Activated gamma-delta T cell (primary cell): ENCODE results near the gene ANKRD11.

Experiments
- DNase-seq: peaks from one replicate; lab custom pipeline; 2025; lab: John Stamatoyannopoulos, UW

The ANKRD11 gene

GRCh38 chr16:89297156-89297874 is 193.0 kb downstream of the ANKRD11 start:
- DNase-seq = no peak

GRCh38 chr16:89295915-89296314 is 194.4 kb downstream of the ANKRD11 start:
- DNase-seq = no peak

- no peak for DNase-seq
Measured at GRCh38 chr16:89295071-89295900, 195.1 kb downstream of the ANKRD11 start.

- DNase-seq = no peak
Measured at GRCh38 chr16:89294486-89294885, 195.9 kb downstream of the ANKRD11 start.

GRCh38 chr16:89293276-89294143 is 196.9 kb downstream of the ANKRD11 start:
- DNase-seq = no peak

GRCh38 chr16:89292443-89293078 is 197.8 kb downstream of the ANKRD11 start:
- no peak for DNase-seq

GRCh38 chr16:89291776-89292175 is 198.6 kb downstream of the ANKRD11 start:
- DNase-seq = no peak

- no peak for DNase-seq
Measured at GRCh38 chr16:89291363-89291762, 199.0 kb downstream of the ANKRD11 start.

GRCh38 chr16:89290887-89291286 is 199.5 kb downstream of the ANKRD11 start:
- DNase-seq = no peak

- DNase-seq = no peak
Measured at GRCh38 chr16:89290472-89290871, 199.9 kb downstream of the ANKRD11 start.

GRCh38 chr16:89289428-89290395 is 200.6 kb downstream of the ANKRD11 start:
- DNase-seq = peak; percentile 26

- no peak for DNase-seq
Measured at GRCh38 chr16:89288966-89289365, 201.4 kb downstream of the ANKRD11 start.

GRCh38 chr16:89288577-89288844 is 201.8 kb downstream of the ANKRD11 start:
- DNase-seq = no peak

- no peak for DNase-seq
Measured at GRCh38 chr16:89287777-89288576, 202.4 kb downstream of the ANKRD11 start.

GRCh38 chr16:89286096-89286495 is 204.3 kb downstream of the ANKRD11 start:
- no peak for DNase-seq

- DNase-seq = no peak
Measured at GRCh38 chr16:89285381-89285780, 205.0 kb downstream of the ANKRD11 start.

- DNase-seq = no peak
Measured at GRCh38 chr16:89283449-89283848, 206.9 kb downstream of the ANKRD11 start.

GRCh38 chr16:89282523-89282922 is 207.8 kb downstream of the ANKRD11 start:
- no peak for DNase-seq

GRCh38 chr16:89281829-89282228 is 208.5 kb downstream of the ANKRD11 start:
- DNase-seq = no peak

GRCh38 chr16:89281189-89281577 is 209.2 kb downstream of the ANKRD11 start:
- no peak for DNase-seq
